Measurements from ENCODE around the gene WDR47. TPM values are rescaled to one million over a fixed set of nuclear protein-coding genes. Genes with fewer than 3 reads are reported as not detected.

The WDR47 gene
- total RNA-seq, 1 experiment from 2014 or later = 6.8 TPM

- no peak for TF ChIP-seq CTCF (IDR thresholded peaks at IDR 0.05; ENCODE audit: unreplicated experiment)
- CTCF ChIA-PET = no interaction called here
- Mint-ChIP-seq H3K4me3 (ENCODE audit: low read depth, unreplicated experiment) (no peak overlapping the region), H3K4me1 (ENCODE audit: low read depth, unreplicated experiment) (no peaks in the 10 kb centered on the region), H3K36me3 (ENCODE audit: insufficient read depth, unreplicated experiment) (no peaks in the 10 kb centered on the region), H3K9me3 (ENCODE audit: low read depth, unreplicated experiment) (no peaks in the 10 kb centered on the region), H3K27me3 (ENCODE audit: unreplicated experiment) (no peaks in the 10 kb centered on the region), H3K27ac (ENCODE audit: unreplicated experiment) (no peak overlapping the region)
- no TSS peak for BruUV-seq (replicated peaks)
- intact Hi-C loops (cut with micrococcal nuclease; ENCODE audit: unreplicated experiment) = no loop called here
- no peak for DNase-seq
These were observed 41.6 kb upstream of the WDR47 start for GRCh38 chr1:109083501-109083900.

GRCh38 chr1:109080441-109081082 lies 38.7 kb upstream of the WDR47 start:
- no TSS peak for BruUV-seq (replicated peaks)
- no peaks in the 10 kb centered on the region for H3K4me1 Mint-ChIP-seq (ENCODE audit: low read depth, unreplicated experiment)
- no peak for DNase-seq
- CTCF ChIA-PET = no interaction called here
- intact Hi-C loops (cut with micrococcal nuclease; ENCODE audit: unreplicated experiment) = no loop called here
- H3K4me3 Mint-ChIP-seq (ENCODE audit: low read depth, unreplicated experiment) = no peak overlapping the region
- H3K9me3 Mint-ChIP-seq (ENCODE audit: low read depth, unreplicated experiment) = no peaks in the 10 kb centered on the region
- no peaks in the 10 kb centered on the region for H3K27me3 Mint-ChIP-seq (ENCODE audit: unreplicated experiment)
- peaks cover 7% of the 10 kb centered on the region for H3K36me3 Mint-ChIP-seq (ENCODE audit: insufficient read depth, unreplicated experiment)
- TF ChIP-seq CTCF (IDR thresholded peaks at IDR 0.05; ENCODE audit: unreplicated experiment) = no peak
- H3K27ac Mint-ChIP-seq (ENCODE audit: unreplicated experiment) = no peak overlapping the region

- H3K27me3 Mint-ChIP-seq (ENCODE audit: unreplicated experiment) = no peaks in the 10 kb centered on the region
- H3K9me3 Mint-ChIP-seq (ENCODE audit: low read depth, unreplicated experiment) = no peaks in the 10 kb centered on the region
- CTCF ChIA-PET = no interaction called here
- no TSS peak for BruUV-seq (replicated peaks)
- H3K4me1 Mint-ChIP-seq (ENCODE audit: low read depth, unreplicated experiment) = no peaks in the 10 kb centered on the region
- H3K36me3 Mint-ChIP-seq (ENCODE audit: insufficient read depth, unreplicated experiment) = peaks cover 13% of the 10 kb centered on the region
- intact Hi-C loops (cut with micrococcal nuclease; ENCODE audit: unreplicated experiment) = no loop called here
- no peak for DNase-seq
- H3K4me3 Mint-ChIP-seq (ENCODE audit: low read depth, unreplicated experiment) = no peak overlapping the region
- H3K27ac Mint-ChIP-seq (ENCODE audit: unreplicated experiment) = no peak overlapping the region
- TF ChIP-seq CTCF (IDR thresholded peaks at IDR 0.05; ENCODE audit: unreplicated experiment) = no peak
These were observed 37.3 kb upstream of the WDR47 start for GRCh38 chr1:109079240-109079622.

GRCh38 chr1:109078317-109078716 lies 36.4 kb upstream of the WDR47 start:
- H3K4me1 Mint-ChIP-seq (ENCODE audit: low read depth, unreplicated experiment) = no peaks in the 10 kb centered on the region
- CTCF ChIA-PET = no interaction called here
- H3K9me3 Mint-ChIP-seq (ENCODE audit: low read depth, unreplicated experiment) = no peaks in the 10 kb centered on the region
- BruUV-seq (replicated peaks) = no TSS peak
- no peak for DNase-seq
- no peaks in the 10 kb centered on the region for H3K27me3 Mint-ChIP-seq (ENCODE audit: unreplicated experiment)
- H3K4me3 Mint-ChIP-seq (ENCODE audit: low read depth, unreplicated experiment) = no peak overlapping the region
- TF ChIP-seq CTCF (IDR thresholded peaks at IDR 0.05; ENCODE audit: unreplicated experiment) = no peak
- no peak overlapping the region for H3K27ac Mint-ChIP-seq (ENCODE audit: unreplicated experiment)
- intact Hi-C loops (cut with micrococcal nuclease; ENCODE audit: unreplicated experiment) = no loop called here
- peaks cover 13% of the 10 kb centered on the region for H3K36me3 Mint-ChIP-seq (ENCODE audit: insufficient read depth, unreplicated experiment)
